Brain microvascular endothelial cell (primary cell): ENCODE measurements around the gene ADARB2.

Experiments
- DNase-seq: peaks from one replicate; pipeline ENCODE4 v3.0.0-alpha.2; 2020
- H3K27ac ChIP-seq: fragments of 250-450 bp; sonication (Bioruptor Pico); 2 replicates; pipeline ENCODE4 v1.5.1; 2020; ENCODE audit warnings: mild to moderate bottlenecking, moderate library complexity
- H3K27me3 ChIP-seq: fragments of 250-450 bp; sonication (Bioruptor Pico); replicated peaks from 2 replicates; pipeline ENCODE4 v1.5.1; 2020; ENCODE audit warnings: mild to moderate bottlenecking
- H3K36me3 ChIP-seq: fragments of 250-450 bp; sonication (Bioruptor Pico); replicated peaks from 2 replicates; pipeline ENCODE4 v1.5.1; 2020; ENCODE audit warnings: mild to moderate bottlenecking
- H3K4me3 ChIP-seq: 2 replicates; pipeline ENCODE4 v1.5.1; 2011; ENCODE audit warnings: low read depth, mild to moderate bottlenecking, control low read depth, low read length, moderate library complexity
- CTCF ChIP-seq: IDR thresholded peaks from 2 replicates; pipeline ENCODE4 v1.5.1; 2011; ENCODE audit warnings: low read depth, mild to moderate bottlenecking, moderate library complexity, low read length, control low read depth, inconsistent platforms; ENCODE audit errors: missing control alignments
- in situ Hi-C: cut with HindIII; loops from 2 replicates; pipeline ENCODE4 v1.10.0; 2017; ENCODE audit warnings: low sequenced_read_pairs, low pct_ligation_motif_present

Gene ADARB2

DNA sequence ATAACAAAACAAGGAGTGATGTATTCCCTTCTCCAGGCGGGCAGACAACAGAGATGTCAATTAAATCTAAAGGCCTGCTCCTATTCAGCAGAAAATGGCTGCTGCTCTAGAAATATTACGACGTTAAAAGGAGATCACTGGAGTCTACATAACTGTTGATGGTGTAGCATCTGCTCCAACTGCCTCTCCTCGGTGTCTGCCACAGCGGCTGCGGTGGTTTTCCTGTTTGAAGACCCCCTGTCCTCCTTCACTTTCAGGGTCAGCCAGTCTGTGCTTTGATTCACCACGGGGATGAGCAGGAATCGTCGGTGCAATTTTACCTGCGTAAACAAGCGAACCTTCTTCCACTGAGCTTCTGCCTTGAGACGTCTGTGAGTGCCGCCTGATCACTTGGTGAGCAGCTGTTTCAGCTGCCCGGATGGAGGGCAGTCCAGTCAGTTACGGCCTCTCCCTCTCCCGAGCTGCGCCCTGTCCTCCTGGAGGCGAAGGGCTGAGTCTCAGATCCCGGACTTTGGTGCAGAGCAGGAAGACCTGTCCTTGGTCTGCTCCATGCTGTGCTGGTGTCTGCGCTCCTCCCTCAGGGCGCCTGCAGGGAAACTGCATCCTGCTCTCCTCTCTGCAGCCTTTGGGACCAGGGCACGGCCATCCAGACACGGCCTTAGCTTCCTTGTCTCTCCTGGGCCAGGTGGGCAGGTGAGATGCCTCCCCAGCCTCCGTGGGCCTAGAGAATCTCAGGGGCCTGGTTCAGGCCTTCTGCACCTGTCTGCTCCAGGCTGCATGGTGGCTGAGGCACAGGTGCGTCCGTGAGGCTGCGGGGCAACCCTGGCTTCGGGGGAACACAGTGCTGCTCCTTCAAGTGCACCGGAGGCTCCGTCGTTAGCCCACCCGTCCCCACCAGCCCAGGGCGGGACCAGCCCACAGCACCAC lies 326.6 kb downstream of the ADARB2 start:
- DNase-seq, result no peak
- in situ Hi-C loops, result no loop called here
- Histone ChIP-seq H3K36me3 (no peaks in the 10 kb centered on the region), H3K27ac (no peak overlapping the region), H3K27me3 (no peaks in the 10 kb centered on the region), H3K4me3 (no peak overlapping the region)
- no peak for TF ChIP-seq CTCF

GRCh38 chr10:1410032-1410431 lies 327.3 kb downstream of the ADARB2 start:
- no peaks in the 10 kb centered on the region for H3K27me3 ChIP-seq
- no peak for DNase-seq
- in situ Hi-C loops, result no loop called here
- no peak overlapping the region for H3K4me3 ChIP-seq
- H3K27ac ChIP-seq, result no peak overlapping the region
- H3K36me3 ChIP-seq, result no peaks in the 10 kb centered on the region
- TF ChIP-seq CTCF, result no peak

- in situ Hi-C loops, result no loop called here
- Histone ChIP-seq H3K4me3 (no peak overlapping the region), H3K36me3 (no peaks in the 10 kb centered on the region), H3K27ac (no peak overlapping the region), H3K27me3 (no peaks in the 10 kb centered on the region)
- no peak for DNase-seq
- no peak for TF ChIP-seq CTCF
Observed at GRCh38 chr10:1409392-1409791, 327.9 kb downstream of the ADARB2 start.

DNA sequence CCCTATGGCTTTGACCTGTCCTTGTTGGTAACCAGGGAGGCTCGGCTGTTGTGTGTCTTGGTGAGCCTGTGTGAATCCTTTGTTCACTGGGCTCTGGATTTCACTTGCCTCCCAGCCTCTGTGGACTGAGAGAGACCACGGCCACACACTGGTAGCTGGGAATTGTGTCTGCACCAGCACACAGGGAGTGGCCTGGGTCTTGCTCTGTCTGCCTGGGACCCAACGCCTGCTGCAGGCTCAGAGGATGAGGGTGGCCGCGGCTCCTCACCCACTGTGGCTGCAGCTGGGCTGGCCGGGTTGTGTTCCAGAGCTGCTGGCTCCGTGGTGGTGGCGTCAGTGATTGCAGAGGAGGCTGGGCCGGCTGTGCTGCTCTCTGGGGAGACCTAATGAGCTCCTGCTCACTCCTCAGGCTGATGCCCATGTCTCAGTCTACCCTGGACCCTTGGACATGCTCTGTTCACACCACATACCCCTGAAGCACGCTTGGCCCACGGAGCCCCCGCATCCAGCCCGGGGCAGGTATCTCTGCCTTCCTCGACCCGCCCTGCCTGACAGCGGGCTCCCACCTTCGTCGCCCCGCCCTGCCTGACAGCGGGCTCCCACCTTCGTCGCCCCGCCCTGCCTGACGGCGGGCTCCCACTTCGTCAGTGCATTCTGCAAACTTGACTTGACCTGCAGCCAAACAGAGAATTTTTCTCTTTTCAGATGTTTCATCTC lies 328.5 kb downstream of the ADARB2 start:
- TF ChIP-seq CTCF, result no peak
- Histone ChIP-seq H3K4me3 (no peak overlapping the region), H3K27ac (no peak overlapping the region), H3K36me3 (no peaks in the 10 kb centered on the region), H3K27me3 (no peaks in the 10 kb centered on the region)
- in situ Hi-C loops, result no loop called here
- DNase-seq, result no peak

- H3K36me3 ChIP-seq, result no peaks in the 10 kb centered on the region
- in situ Hi-C loops, result no loop called here
- DNase-seq, result no peak
- no peak overlapping the region for H3K4me3 ChIP-seq
- no peak for TF ChIP-seq CTCF
- no peaks in the 10 kb centered on the region for H3K27me3 ChIP-seq
- H3K27ac ChIP-seq, result no peak overlapping the region
Observed at GRCh38 chr10:1406967-1407945, 330.1 kb downstream of the ADARB2 start.
